HEK293 (cell line): ENCODE results near the gene SLC18B1.
A peak's percentile ranks its signal among the peaks of the same experiment; 100 is the strongest.

Experiments
- CTCF ChIA-PET: fragments of 350-600 bp; formaldehyde crosslinking; extraction: SDS; loops from one replicate; lab custom pipeline; 2021; ENCODE audit warnings: antibody characterized with exemption; lab: Yijun Ruan, JAX
- POLR2A ChIA-PET: fragments of 300-600 bp; formaldehyde crosslinking; extraction: SDS; loops from one replicate; lab custom pipeline; 2020; ENCODE audit warnings: antibody characterized with exemption, inconsistent platforms; lab: Yijun Ruan, JAX
- H3K27ac ChIP-seq: fragments of 200-500 bp; sonication (Bioruptor generic); 2 replicates; pipeline ENCODE4 v1.5.1; 2014; ENCODE audit warnings: low read depth, low read length, control low read depth, inconsistent platforms; ENCODE audit errors: extremely low read depth
- H3K36me3 ChIP-seq, 2 experiments: fragments of 200-500 bp in 1 of 2; sonication (Bioruptor generic) in 1 of 2; 1 replicate in 1 of 2; 2 replicates in 1 of 2; pipeline ENCODE4 v1.5.1; 2014 to 2017; ENCODE audit warnings: inconsistent platforms in 2 of 2, low read length in 2 of 2; ENCODE audit not compliant: control insufficient read depth in 2 of 2, insufficient read depth in 1 of 2
- H3K4me1 ChIP-seq: fragments of 200-500 bp; sonication (Bioruptor generic); 2 replicates; pipeline ENCODE4 v1.5.1; 2014; ENCODE audit warnings: mild to moderate bottlenecking, low read length, inconsistent platforms; ENCODE audit not compliant: control insufficient read depth, insufficient read depth
- H3K4me3 ChIP-seq: 2 replicates; pipeline ENCODE4 v1.5.1; 2011; ENCODE audit warnings: low read depth, mild to moderate bottlenecking, control low read depth, low read length, moderate library complexity
- H3K9me3 ChIP-seq: fragments of 200-500 bp; sonication (Bioruptor generic); 2 replicates; pipeline ENCODE4 v1.5.1; 2014; ENCODE audit warnings: low read depth, low read length, inconsistent platforms; ENCODE audit not compliant: control insufficient read depth, insufficient read depth
- KLF8 ChIP-seq: fragments of 450-650 bp; formaldehyde crosslinking; IDR thresholded peaks from 2 replicates; pipeline ENCODE4 v1.5.1; 2016; ENCODE audit warnings: missing biosample characterization, missing genetic modification characterization
- PRDM1 ChIP-seq: fragments of 450-650 bp; formaldehyde crosslinking; IDR thresholded peaks from 2 replicates; pipeline ENCODE4; 2016; ENCODE audit warnings: missing biosample characterization, missing genetic modification characterization
- SCRT2 ChIP-seq: fragments of 450-650 bp; formaldehyde crosslinking; IDR thresholded peaks from 2 replicates; pipeline ENCODE4 v1.5.1; 2016; ENCODE audit warnings: missing biosample characterization, missing genetic modification characterization
- ZNF175 ChIP-seq: fragments of 450-650 bp; formaldehyde crosslinking; IDR thresholded peaks from 2 replicates; pipeline ENCODE4 v1.5.1; 2016; ENCODE audit warnings: missing biosample characterization, missing genetic modification characterization
- ZNF324 ChIP-seq: fragments of 450-650 bp; formaldehyde crosslinking; IDR thresholded peaks from 2 replicates; pipeline ENCODE4 v1.5.1; 2016; ENCODE audit warnings: missing biosample characterization, missing genetic modification characterization
- ZNF394 ChIP-seq: fragments of 450-650 bp; formaldehyde crosslinking; IDR thresholded peaks from 2 replicates; pipeline ENCODE4 v1.5.1; 2016; ENCODE audit warnings: missing biosample characterization, missing genetic modification characterization, mild to moderate bottlenecking, moderate library complexity, borderline replicate concordance
- ZNF600 ChIP-seq: fragments of 450-650 bp; formaldehyde crosslinking; IDR thresholded peaks from 2 replicates; pipeline ENCODE4 v1.5.1; 2016; ENCODE audit warnings: missing biosample characterization, missing genetic modification characterization
- ZNF677 ChIP-seq: fragments of 450-650 bp; IDR thresholded peaks from 2 replicates; pipeline ENCODE4 v1.5.0; 2018; ENCODE audit warnings: missing biosample characterization, mild to moderate bottlenecking, missing genetic modification characterization, moderate library complexity
- TF ChIP-seq, protein P1 (sequence below): fragments of 450-650 bp; formaldehyde crosslinking; IDR thresholded peaks from 2 replicates; pipeline ENCODE4 v1.5.1; 2016; ENCODE audit warnings: missing biosample characterization, missing genetic modification characterization, low read depth
- TF ChIP-seq, protein P2 (sequence below): fragments of 450-650 bp; formaldehyde crosslinking; IDR thresholded peaks from 2 replicates; pipeline ENCODE4 v1.5.1; 2016; ENCODE audit warnings: missing biosample characterization, missing genetic modification characterization
- TF ChIP-seq, protein P3 (sequence below): fragments of 450-650 bp; formaldehyde crosslinking; IDR thresholded peaks from 2 replicates; pipeline ENCODE4 v1.5.1; 2017; ENCODE audit warnings: missing biosample characterization, missing genetic modification characterization

The SLC18B1 gene

DNA sequence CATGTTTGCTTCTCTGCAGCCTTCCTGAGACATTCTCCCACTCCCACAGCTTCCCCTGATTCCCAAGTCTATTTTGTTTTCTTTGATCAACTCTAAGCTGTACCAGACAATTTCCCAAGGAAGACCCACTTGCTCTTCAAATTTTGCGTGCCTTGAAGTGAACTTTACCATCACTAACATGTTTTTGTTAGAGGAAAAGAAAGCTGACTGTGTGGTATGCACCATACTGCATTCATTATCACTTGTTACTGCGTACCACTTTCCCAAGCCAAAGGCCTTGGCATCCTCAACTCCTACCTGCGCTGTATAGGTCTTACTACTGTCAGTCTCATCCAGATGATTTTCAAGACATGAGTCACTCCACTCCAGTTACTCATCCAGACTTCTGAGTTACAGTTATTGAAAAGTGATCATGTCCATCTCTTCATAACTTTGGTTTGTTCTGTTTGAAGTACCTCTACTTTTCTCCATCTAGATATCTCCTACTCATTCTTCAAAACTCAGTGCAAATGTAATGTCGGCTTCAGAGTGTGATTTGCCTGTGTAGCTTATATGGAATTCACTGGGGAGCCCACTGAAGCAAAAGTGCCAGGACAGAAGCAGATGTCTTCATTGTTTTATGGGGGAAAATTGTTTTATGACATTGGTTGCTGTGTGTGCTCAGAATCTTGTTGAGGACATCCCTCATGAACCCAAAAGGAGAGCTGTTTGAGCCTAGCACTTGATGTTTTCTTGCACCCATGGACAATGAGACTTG lies 21.1 kb upstream of the SLC18B1 start:
- H3K9me3 ChIP-seq, result no peaks in the 10 kb centered on the region
- H3K27ac ChIP-seq, result no peak overlapping the region
- H3K36me3 ChIP-seq, result peaks cover 26 to 53% of the 10 kb centered on the region in 2 experiments
- H3K4me1 ChIP-seq, result 0 out of 2 replicates have a peak, but pooled peaks cover 4% of the 10 kb centered on the region
- ChIA-PET CTCF (interaction anchor here (0.6 to 1.7 kb wide), 3 partner anchors 21 to 870 kb away, joined by 3 to 4 read pairs (median 3); partner anchors contain the start of gene SLC18B1), POLR2A (interaction anchor here (0.8 to 1.6 kb wide), 2 partner anchors 21 to 307 kb away, joined by 3 to 4 read pairs; partner anchors contain the start of genes SLC18B1 and STX7)
- H3K4me3 ChIP-seq, result no peak overlapping the region
- TF ChIP-seq ZNF600 (peak; percentile 37; the same call in 1 of the 2 replicates), PRDM1 (tag by site-specific recombination) (peak; percentile 73; the same call in 1 of the 2 replicates), ZNF175 (tag by site-specific recombination) (no peak), ZNF324 (tag by site-specific recombination) (no peak), KLF8 (tag by site-specific recombination) (0 out of 2 replicates have a peak, but pooled peaks have one; percentile 25)
- TF ChIP-seq, protein P1, sequence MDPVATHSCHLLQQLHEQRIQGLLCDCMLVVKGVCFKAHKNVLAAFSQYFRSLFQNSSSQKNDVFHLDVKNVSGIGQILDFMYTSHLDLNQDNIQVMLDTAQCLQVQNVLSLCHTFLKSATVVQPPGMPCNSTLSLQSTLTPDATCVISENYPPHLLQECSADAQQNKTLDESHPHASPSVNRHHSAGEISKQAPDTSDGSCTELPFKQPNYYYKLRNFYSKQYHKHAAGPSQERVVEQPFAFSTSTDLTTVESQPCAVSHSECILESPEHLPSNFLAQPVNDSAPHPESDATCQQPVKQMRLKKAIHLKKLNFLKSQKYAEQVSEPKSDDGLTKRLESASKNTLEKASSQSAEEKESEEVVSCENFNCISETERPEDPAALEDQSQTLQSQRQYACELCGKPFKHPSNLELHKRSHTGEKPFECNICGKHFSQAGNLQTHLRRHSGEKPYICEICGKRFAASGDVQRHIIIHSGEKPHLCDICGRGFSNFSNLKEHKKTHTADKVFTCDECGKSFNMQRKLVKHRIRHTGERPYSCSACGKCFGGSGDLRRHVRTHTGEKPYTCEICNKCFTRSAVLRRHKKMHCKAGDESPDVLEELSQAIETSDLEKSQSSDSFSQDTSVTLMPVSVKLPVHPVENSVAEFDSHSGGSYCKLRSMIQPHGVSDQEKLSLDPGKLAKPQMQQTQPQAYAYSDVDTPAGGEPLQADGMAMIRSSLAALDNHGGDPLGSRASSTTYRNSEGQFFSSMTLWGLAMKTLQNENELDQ (tag by site-specific recombination), result no peak
- TF ChIP-seq, protein P2, sequence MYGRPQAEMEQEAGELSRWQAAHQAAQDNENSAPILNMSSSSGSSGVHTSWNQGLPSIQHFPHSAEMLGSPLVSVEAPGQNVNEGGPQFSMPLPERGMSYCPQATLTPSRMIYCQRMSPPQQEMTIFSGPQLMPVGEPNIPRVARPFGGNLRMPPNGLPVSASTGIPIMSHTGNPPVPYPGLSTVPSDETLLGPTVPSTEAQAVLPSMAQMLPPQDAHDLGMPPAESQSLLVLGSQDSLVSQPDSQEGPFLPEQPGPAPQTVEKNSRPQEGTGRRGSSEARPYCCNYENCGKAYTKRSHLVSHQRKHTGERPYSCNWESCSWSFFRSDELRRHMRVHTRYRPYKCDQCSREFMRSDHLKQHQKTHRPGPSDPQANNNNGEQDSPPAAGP (tag by site-specific recombination), result no peak

DNA sequence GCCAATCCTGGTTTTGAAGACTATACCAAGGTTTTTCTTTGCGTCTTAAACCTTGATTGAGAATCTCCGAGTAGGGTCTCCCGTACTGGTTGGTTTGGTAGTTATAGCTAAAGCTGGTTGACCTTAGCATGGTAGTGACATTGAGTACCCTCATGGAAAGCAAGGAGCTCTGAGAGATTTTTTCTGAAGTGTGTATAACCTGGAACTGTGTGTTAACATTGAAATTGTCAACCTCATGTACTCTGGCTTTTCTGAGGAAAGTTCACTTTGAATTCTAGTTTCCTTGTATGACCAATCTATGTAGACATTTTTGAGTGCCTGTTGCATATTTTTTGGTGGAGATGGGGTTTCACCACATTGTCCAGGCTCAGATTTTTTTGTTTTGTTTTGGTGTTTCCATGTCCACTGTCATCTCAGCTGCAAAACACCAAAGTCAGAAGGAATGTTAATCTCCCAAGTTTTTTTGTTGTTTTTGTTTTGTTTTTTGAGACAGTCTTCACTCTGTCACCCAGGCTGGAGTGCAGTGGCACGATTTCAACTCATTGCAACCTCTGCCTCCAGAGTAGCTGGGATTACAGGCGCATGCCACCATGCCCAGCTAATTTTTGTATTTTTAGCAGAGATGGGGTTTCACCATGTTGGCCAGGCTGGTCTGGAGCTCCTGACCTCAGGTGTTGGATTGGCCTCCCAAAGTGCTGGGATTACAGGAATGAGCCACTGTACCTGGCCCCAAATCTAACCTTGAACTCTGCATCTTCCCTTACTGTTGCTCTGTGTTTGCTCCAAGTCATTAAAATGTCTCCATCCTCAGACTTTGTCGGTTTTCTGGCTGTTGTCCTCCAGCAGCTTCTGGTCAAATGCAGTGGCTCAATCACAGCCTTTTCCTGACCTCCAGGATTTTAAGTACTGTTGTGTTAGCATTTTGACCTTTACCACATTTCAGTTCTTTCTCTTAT lies 20.2 kb upstream of the SLC18B1 start:
- Histone ChIP-seq H3K27ac (no peak overlapping the region), H3K4me1 (0 out of 2 replicates have a peak, but pooled peaks cover 4% of the 10 kb centered on the region), H3K36me3 (peaks cover 26 to 53% of the 10 kb centered on the region in 2 experiments), H3K4me3 (no peak overlapping the region), H3K9me3 (no peaks in the 10 kb centered on the region)
- TF ChIP-seq ZNF677 (tag by site-specific recombination) (no peak), SCRT2 (tag by site-specific recombination) (peak; percentile 76), ZNF394 (tag by site-specific recombination) (0 out of 2 replicates have a peak, but pooled peaks have one; percentile 14)
- TF ChIP-seq, protein P3, sequence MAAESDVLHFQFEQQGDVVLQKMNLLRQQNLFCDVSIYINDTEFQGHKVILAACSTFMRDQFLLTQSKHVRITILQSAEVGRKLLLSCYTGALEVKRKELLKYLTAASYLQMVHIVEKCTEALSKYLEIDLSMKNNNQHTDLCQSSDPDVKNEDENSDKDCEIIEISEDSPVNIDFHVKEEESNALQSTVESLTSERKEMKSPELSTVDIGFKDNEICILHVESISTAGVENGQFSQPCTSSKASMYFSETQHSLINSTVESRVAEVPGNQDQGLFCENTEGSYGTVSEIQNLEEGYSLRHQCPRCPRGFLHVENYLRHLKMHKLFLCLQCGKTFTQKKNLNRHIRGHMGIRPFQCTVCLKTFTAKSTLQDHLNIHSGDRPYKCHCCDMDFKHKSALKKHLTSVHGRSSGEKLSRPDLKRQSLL (tag by site-specific recombination), result no peak
- ChIA-PET CTCF (interaction anchor here (0.5 to 2.0 kb wide), 5 partner anchors 20 to 869 kb away, joined by 3 to 7 read pairs (median 3); partner anchors contain the start of gene SLC18B1), POLR2A (interaction anchor here (0.8 to 1.1 kb wide), 2 partner anchors 20 to 226 kb away, joined by 3 read pairs; partner anchors contain the start of gene SLC18B1)
